Measurements from ENCODE around the gene ANKMY2. TPM values are rescaled to one million over a fixed set of nuclear protein-coding genes. Genes with fewer than 3 reads are reported as not detected.
A peak's percentile ranks its signal among the peaks of the same experiment; 100 is the strongest.

ANKMY2 gene
- total and polyA plus RNA-seq, 2 donors from 2014 or later, result 19.3 to 21.9 TPM

- Histone ChIP-seq H3K27ac (ENCODE audit: low read depth in 2 of 2, low read length in 2 of 2) (no peak overlapping the region), H3K4me3 (ENCODE audit: low read length in 3 of 3) (no peak overlapping the region), H3K27me3 (ENCODE audit: control insufficient read depth, insufficient read depth, low read length) (no peaks in the 10 kb centered on the region), H3K9me3 (ENCODE audit: control insufficient read depth in 2 of 3, insufficient read depth in 1 of 3, low read length in 3 of 3) (no peaks in the 10 kb centered on the region), H3K36me3 (ENCODE audit: control insufficient read depth in 2 of 3, insufficient read depth in 3 of 3, low read length in 3 of 3) (no peaks in the 10 kb centered on the region), H3K9ac (ENCODE audit: low read length in 3 of 3) (no peak overlapping the region), H3K4me1 (ENCODE audit: control insufficient read depth in 2 of 3, insufficient read depth in 2 of 3, low read depth in 1 of 3, low read length in 3 of 3) (no peaks in the 10 kb centered on the region)
- intact Hi-C loops (cut with DNase I), result no loop called here
- FAIRE-seq, result no peak
- no peak for TF ChIP-seq CTCF (IDR thresholded peaks at IDR 0.05; ENCODE audit: borderline replicate concordance, extremely low read depth, insufficient read depth)
- no peak for DNase-seq
These were observed 81.6 kb downstream of the ANKMY2 start for GRCh38 chr7:16564023-16564380.

- Histone ChIP-seq H3K27me3 (ENCODE audit: control insufficient read depth, insufficient read depth, low read length) (no peaks in the 10 kb centered on the region), H3K9ac (ENCODE audit: low read length in 3 of 3) (no peak overlapping the region), H3K27ac (ENCODE audit: low read depth in 2 of 2, low read length in 2 of 2) (no peak overlapping the region), H3K4me1 (ENCODE audit: control insufficient read depth in 2 of 3, insufficient read depth in 2 of 3, low read depth in 1 of 3, low read length in 3 of 3) (no peaks in the 10 kb centered on the region), H3K4me3 (ENCODE audit: low read length in 3 of 3) (peak overlapping the region in 1 of 3 donors; percentile 8), H3K36me3 (ENCODE audit: control insufficient read depth in 2 of 3, insufficient read depth in 3 of 3, low read length in 3 of 3) (no peaks in the 10 kb centered on the region), H3K9me3 (ENCODE audit: control insufficient read depth in 2 of 3, insufficient read depth in 1 of 3, low read length in 3 of 3) (no peaks in the 10 kb centered on the region)
- no peak for TF ChIP-seq CTCF (IDR thresholded peaks at IDR 0.05; ENCODE audit: borderline replicate concordance, extremely low read depth, insufficient read depth)
- DNase-seq (peak in 1 of 5 donors; percentile 24), FAIRE-seq (no peak)
- intact Hi-C loops (cut with DNase I), result no loop called here
These were observed 82.1 kb downstream of the ANKMY2 start for GRCh38 chr7:16563281-16564022.

DNA sequence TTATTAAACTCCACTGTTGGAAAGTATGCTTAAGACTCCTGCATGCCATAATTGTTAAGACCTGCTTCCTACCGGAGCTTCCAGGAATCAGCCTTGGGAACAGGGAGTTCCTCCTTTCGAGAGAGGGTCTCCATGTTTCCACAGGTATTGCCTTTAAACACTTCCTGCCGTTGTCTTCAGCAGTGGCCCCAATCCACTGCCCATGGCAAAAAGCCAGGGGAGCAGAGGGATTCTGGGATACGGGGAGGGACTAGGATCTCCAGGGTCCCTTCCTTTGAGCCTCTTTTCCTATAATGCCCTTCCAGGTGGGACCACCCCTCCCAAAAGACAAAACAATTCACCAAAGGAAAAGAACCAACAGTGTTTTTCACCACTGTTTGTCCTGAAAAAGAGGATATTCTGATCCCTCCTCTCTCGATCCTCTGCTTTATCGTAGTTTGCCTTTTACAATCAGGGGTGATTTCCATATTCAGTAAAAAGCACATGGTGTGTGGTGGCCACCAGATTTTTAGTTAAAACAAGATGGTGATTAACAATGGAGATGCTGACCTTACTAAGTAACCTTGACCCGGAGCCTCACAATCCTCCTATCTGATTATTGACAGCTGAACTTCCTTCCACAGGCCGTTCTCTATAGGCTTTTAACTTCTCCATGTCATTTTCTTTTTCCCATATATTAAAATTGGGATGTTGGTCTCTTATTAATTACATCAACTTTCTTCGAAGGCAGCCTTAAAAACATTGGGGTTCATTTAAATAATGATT, 82.9 kb downstream of the ANKMY2 start:
- DNase-seq (no peak), FAIRE-seq (no peak)
- Histone ChIP-seq H3K36me3 (ENCODE audit: control insufficient read depth in 2 of 3, insufficient read depth in 3 of 3, low read length in 3 of 3) (no peaks in the 10 kb centered on the region), H3K9me3 (ENCODE audit: control insufficient read depth in 2 of 3, insufficient read depth in 1 of 3, low read length in 3 of 3) (no peaks in the 10 kb centered on the region), H3K4me1 (ENCODE audit: control insufficient read depth in 2 of 3, insufficient read depth in 2 of 3, low read depth in 1 of 3, low read length in 3 of 3) (no peaks in the 10 kb centered on the region), H3K9ac (ENCODE audit: low read length in 3 of 3) (no peak overlapping the region), H3K27ac (ENCODE audit: low read depth in 2 of 2, low read length in 2 of 2) (no peak overlapping the region), H3K4me3 (ENCODE audit: low read length in 3 of 3) (no peak overlapping the region), H3K27me3 (ENCODE audit: control insufficient read depth, insufficient read depth, low read length) (no peaks in the 10 kb centered on the region)
- TF ChIP-seq CTCF (IDR thresholded peaks at IDR 0.05; ENCODE audit: borderline replicate concordance, extremely low read depth, insufficient read depth), result no peak
- intact Hi-C loops (cut with DNase I), result no loop called here
